Measurements from ENCODE around the gene SMPX. TPM values are rescaled to one million over a fixed set of nuclear protein-coding genes. Genes with fewer than 3 reads are reported as not detected.

The SMPX gene
- polyA plus RNA-seq, 1 of the 3 experiments (the other 2 are of a cell fraction) = not detected

GRCh38 chrX:21674430-21675186 is 83.3 kb downstream of the SMPX start:
- Histone ChIP-seq H3K27ac (ENCODE audit: low read depth in 2 of 2, low read length in 1 of 2) (no peak overlapping the region), H3K4me1 (ENCODE audit: control insufficient read depth in 1 of 2, insufficient read depth in 2 of 2, low read depth in 1 of 2, low read length in 1 of 2) (no peaks in the 10 kb centered on the region), H3K4me3 (ENCODE audit: low read depth in 2 of 2, low read length in 1 of 2) (no peak overlapping the region), H3F3A (replicated peaks; ENCODE audit: insufficient read depth) (no peaks in the 10 kb centered on the region), H3K79me2 (ENCODE audit: insufficient read depth) (no peaks in the 10 kb centered on the region), H4K20me1 (ENCODE audit: insufficient read depth) (no peaks in the 10 kb centered on the region), H3K36me3 (replicated peaks in 1 of 2; ENCODE audit: control insufficient read depth in 1 of 2, insufficient read depth in 2 of 2, low read length in 1 of 2) (no peaks in the 10 kb centered on the region), H3K27me3 (ENCODE audit: insufficient read depth) (no peaks in the 10 kb centered on the region), H3K4me2 (no peak overlapping the region), H3K9me3 (no peaks in the 10 kb centered on the region; the same call in 1 of the 2 replicates), H3K9me2 (no peaks in the 10 kb centered on the region), H3K9ac (no peak overlapping the region), H2AFZ (ENCODE audit: low read depth) (no peak overlapping the region)
- no peak for DNase-seq
- WGBS (ENCODE audit: low lambda C conversion rate) = 40% methylated on average over 4 of the region's 4 CpGs
- POLR2A ChIA-PET = no interaction called here
- TF ChIP-seq, protein P1, sequence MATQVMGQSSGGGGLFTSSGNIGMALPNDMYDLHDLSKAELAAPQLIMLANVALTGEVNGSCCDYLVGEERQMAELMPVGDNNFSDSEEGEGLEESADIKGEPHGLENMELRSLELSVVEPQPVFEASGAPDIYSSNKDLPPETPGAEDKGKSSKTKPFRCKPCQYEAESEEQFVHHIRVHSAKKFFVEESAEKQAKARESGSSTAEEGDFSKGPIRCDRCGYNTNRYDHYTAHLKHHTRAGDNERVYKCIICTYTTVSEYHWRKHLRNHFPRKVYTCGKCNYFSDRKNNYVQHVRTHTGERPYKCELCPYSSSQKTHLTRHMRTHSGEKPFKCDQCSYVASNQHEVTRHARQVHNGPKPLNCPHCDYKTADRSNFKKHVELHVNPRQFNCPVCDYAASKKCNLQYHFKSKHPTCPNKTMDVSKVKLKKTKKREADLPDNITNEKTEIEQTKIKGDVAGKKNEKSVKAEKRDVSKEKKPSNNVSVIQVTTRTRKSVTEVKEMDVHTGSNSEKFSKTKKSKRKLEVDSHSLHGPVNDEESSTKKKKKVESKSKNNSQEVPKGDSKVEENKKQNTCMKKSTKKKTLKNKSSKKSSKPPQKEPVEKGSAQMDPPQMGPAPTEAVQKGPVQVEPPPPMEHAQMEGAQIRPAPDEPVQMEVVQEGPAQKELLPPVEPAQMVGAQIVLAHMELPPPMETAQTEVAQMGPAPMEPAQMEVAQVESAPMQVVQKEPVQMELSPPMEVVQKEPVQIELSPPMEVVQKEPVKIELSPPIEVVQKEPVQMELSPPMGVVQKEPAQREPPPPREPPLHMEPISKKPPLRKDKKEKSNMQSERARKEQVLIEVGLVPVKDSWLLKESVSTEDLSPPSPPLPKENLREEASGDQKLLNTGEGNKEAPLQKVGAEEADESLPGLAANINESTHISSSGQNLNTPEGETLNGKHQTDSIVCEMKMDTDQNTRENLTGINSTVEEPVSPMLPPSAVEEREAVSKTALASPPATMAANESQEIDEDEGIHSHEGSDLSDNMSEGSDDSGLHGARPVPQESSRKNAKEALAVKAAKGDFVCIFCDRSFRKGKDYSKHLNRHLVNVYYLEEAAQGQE (IDR thresholded peaks at IDR 0.05; ENCODE audit: low read depth, low read length) = no peak
- TF ChIP-seq RFX5 (IDR thresholded peaks at IDR 0.05; ENCODE audit: low read length) (no peak), POLR2AphosphoS5 (IDR thresholded peaks at IDR 0.05; ENCODE audit: low read depth, low read length) (no peak), RXRA (IDR thresholded peaks at IDR 0.05; ENCODE audit: borderline replicate concordance, low read depth) (no peak), NRF1 (IDR thresholded peaks at IDR 0.05; ENCODE audit: low read depth, low read length) (no peak), GABPA (IDR thresholded peaks at IDR 0.05; ENCODE audit: low read depth) (no peak), TCF12 (IDR thresholded peaks at IDR 0.05) (no peak), FOXM1 (IDR thresholded peaks at IDR 0.05; ENCODE audit: low read depth) (no peak), MEF2A (IDR thresholded peaks at IDR 0.05; ENCODE audit: borderline replicate concordance, low read depth) (no peak), ELF1 (IDR thresholded peaks at IDR 0.05) (no peak), NFIC (IDR thresholded peaks at IDR 0.05; ENCODE audit: borderline replicate concordance) (no peak)
- TF ChIP-seq, protein P2, sequence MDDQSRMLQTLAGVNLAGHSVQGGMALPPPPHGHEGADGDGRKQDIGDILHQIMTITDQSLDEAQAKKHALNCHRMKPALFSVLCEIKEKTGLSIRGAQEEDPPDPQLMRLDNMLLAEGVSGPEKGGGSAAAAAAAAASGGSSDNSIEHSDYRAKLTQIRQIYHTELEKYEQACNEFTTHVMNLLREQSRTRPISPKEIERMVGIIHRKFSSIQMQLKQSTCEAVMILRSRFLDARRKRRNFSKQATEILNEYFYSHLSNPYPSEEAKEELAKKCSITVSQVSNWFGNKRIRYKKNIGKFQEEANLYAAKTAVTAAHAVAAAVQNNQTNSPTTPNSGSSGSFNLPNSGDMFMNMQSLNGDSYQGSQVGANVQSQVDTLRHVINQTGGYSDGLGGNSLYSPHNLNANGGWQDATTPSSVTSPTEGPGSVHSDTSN (IDR thresholded peaks at IDR 0.05) = no peak
- CTCF ChIA-PET = interaction anchor here (0.8 kb wide), 1 partner anchor 1143 kb away, joined by 3 read pairs; no protein-coding TSS in a partner anchor

DNA sequence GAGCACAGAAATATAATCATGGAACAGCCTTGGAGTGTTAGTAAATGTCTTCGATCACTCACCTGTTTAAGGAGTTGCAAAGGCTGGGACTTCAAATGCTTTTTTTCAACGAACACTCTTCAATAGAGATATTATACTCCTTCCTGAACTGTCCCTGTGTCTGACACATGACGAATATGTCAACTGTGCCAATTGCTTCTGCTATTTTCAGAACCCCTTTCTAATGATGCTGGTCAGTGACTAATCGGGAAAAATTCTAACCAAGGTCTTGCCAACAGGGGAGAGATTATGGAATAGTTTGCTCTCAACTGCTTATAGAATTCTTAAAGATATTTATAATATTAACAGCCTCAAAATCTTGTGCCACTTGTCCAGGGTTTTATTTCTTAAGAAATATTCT is 91.2 kb downstream of the SMPX start:
- no peaks in the 10 kb centered on the region for H3K9me2 ChIP-seq
- no peak overlapping the region for H3K4me2 ChIP-seq
- H2AFZ ChIP-seq (ENCODE audit: low read depth) = no peak overlapping the region
- no peaks in the 10 kb centered on the region for H3K79me2 ChIP-seq (ENCODE audit: insufficient read depth)
- DNase-seq = no peak
- H3K4me1 ChIP-seq (ENCODE audit: control insufficient read depth in 1 of 2, insufficient read depth in 2 of 2, low read depth in 1 of 2, low read length in 1 of 2) = no peaks in the 10 kb centered on the region
- no peak overlapping the region for H3K4me3 ChIP-seq (ENCODE audit: low read depth in 2 of 2, low read length in 1 of 2)
- 19% methylated on average over 4 of the region's 4 CpGs for WGBS (ENCODE audit: low lambda C conversion rate)
- H3F3A ChIP-seq (replicated peaks; ENCODE audit: insufficient read depth) = no peaks in the 10 kb centered on the region
- ChIA-PET POLR2A (no interaction called here), CTCF (no interaction called here)
- H3K27me3 ChIP-seq (ENCODE audit: insufficient read depth) = no peaks in the 10 kb centered on the region
- no peaks in the 10 kb centered on the region for H4K20me1 ChIP-seq (ENCODE audit: insufficient read depth)
- no peak overlapping the region for H3K9ac ChIP-seq
- H3K9me3 ChIP-seq = no peaks in the 10 kb centered on the region
- H3K36me3 ChIP-seq (replicated peaks in 1 of 2; ENCODE audit: control insufficient read depth in 1 of 2, insufficient read depth in 2 of 2, low read length in 1 of 2) = no peaks in the 10 kb centered on the region
- H3K27ac ChIP-seq (ENCODE audit: low read depth in 2 of 2, low read length in 1 of 2) = no peak overlapping the region; a peak in 1 of 4 replicates
- no peak for TF ChIP-seq NRF1 (IDR thresholded peaks at IDR 0.05; ENCODE audit: low read depth, low read length)
- no peak for TF ChIP-seq TCF12 (IDR thresholded peaks at IDR 0.05)
- TF ChIP-seq RCOR1 (IDR thresholded peaks at IDR 0.05; ENCODE audit: low read length) = no peak
- no peak for TF ChIP-seq EP300 (IDR thresholded peaks at IDR 0.05; ENCODE audit: borderline replicate concordance in 1 of 2, low read depth in 1 of 2, low read length in 1 of 2)
- TF ChIP-seq, protein P2 (IDR thresholded peaks at IDR 0.05) = no peak
- TF ChIP-seq MXI1 (IDR thresholded peaks at IDR 0.05; ENCODE audit: low read depth, low read length) = no peak
- TF ChIP-seq NFIC (IDR thresholded peaks at IDR 0.05; ENCODE audit: borderline replicate concordance) = no peak
- TF ChIP-seq RXRA (IDR thresholded peaks at IDR 0.05; ENCODE audit: borderline replicate concordance, low read depth) = no peak
- no peak for TF ChIP-seq SIN3A (IDR thresholded peaks at IDR 0.05; ENCODE audit: borderline replicate concordance, low read depth, low read length)
- TF ChIP-seq RFX5 (IDR thresholded peaks at IDR 0.05; ENCODE audit: low read length) = no peak
- no peak for TF ChIP-seq SMC3 (IDR thresholded peaks at IDR 0.05; ENCODE audit: low read depth, low read length)
- TF ChIP-seq GABPA (IDR thresholded peaks at IDR 0.05; ENCODE audit: low read depth) = no peak
- no peak for TF ChIP-seq USF2 (IDR thresholded peaks at IDR 0.05; ENCODE audit: borderline replicate concordance, low read depth, low read length)
- TF ChIP-seq FOSL2 (IDR thresholded peaks at IDR 0.05; ENCODE audit: borderline replicate concordance, low read depth) = no peak
- no peak for TF ChIP-seq GATA2 (CRISPR knock-in tag; IDR thresholded peaks at IDR 0.05)
- no peak for TF ChIP-seq FOXM1 (IDR thresholded peaks at IDR 0.05; ENCODE audit: low read depth)
- no peak for TF ChIP-seq TEAD4 (IDR thresholded peaks at IDR 0.05; ENCODE audit: borderline replicate concordance, insufficient read depth)
